Measurements from ENCODE around the gene RAI1. TPM values are rescaled to one million over a fixed set of nuclear protein-coding genes. Genes with fewer than 3 reads are reported as not detected.

The RAI1 gene
- total RNA-seq, 2 experiments from 2014 or later, result 17.1 to 49.4 TPM

GRCh38 chr17:17680477-17681186 lies 626 bp upstream of the RAI1 start:
- POLR2A ChIA-PET, result interaction anchor here (0.8 to 1.3 kb wide), 3 partner anchors 8 to 74 kb away, joined by 3 to 4 read pairs (median 3); no protein-coding TSS in a partner anchor
- no peak overlapping the region for H3K27ac ChIP-seq (ENCODE audit: low read depth, low read length, poor library complexity, severe bottlenecking)
- H2AFZ ChIP-seq (ENCODE audit: low read length), result peak overlapping the region; percentile 66; the same call in 1 of the 2 replicates
- intact Hi-C loops (cut with micrococcal nuclease; ENCODE audit: unreplicated experiment), result loop anchor here (1.0 to 2.0 kb wide), 4 partner anchors 104 to 352 kb away; no protein-coding TSS in a partner anchor
- no TSS peak for BruUV-seq (replicated peaks)
- H3K4me3 ChIP-seq (ENCODE audit: low read depth, low read length, poor library complexity, severe bottlenecking), result peak overlapping the region; percentile 92
- no peaks in the 10 kb centered on the region for H3K9me2 ChIP-seq (ENCODE audit: insufficient read depth, low read length)
- H3K36me3 ChIP-seq (ENCODE audit: insufficient read depth, low read length), result peaks cover 16% of the 10 kb centered on the region; the same call in 1 of the 2 replicates
- H3K9me3 ChIP-seq (ENCODE audit: low read length), result no peaks in the 10 kb centered on the region
- H4K20me1 ChIP-seq (ENCODE audit: insufficient read depth, low read length), result no peaks in the 10 kb centered on the region; the same call in 1 of the 2 replicates
- CTCF ChIA-PET (ENCODE audit: unreplicated experiment), result no interaction called here
- no peak for TF ChIP-seq EZH2phosphoT487 (IDR thresholded peaks at IDR 0.05; ENCODE audit: borderline replicate concordance, low read depth, low read length)
- TF ChIP-seq CTCF (conservative IDR thresholded peaks at IDR 0.05; ENCODE audit: low read length), result no peak; the same call in 1 of the 2 replicates
- peaks cover 53% of the 10 kb centered on the region for H3K4me1 ChIP-seq (ENCODE audit: insufficient read depth, low read length, poor library complexity, severe bottlenecking)
- H3K4me2 ChIP-seq (ENCODE audit: low read length), result peak overlapping the region; percentile 61
- DNase-seq (ENCODE audit: low spot score), result no peak
- peaks cover 38% of the 10 kb centered on the region for H3K79me2 ChIP-seq (ENCODE audit: insufficient read depth, low read depth, low read length)

GRCh38 chr17:17681744-17682292 lies 560 bp downstream of the RAI1 start:
- H3K4me1 ChIP-seq (ENCODE audit: insufficient read depth, low read length, poor library complexity, severe bottlenecking), result peaks cover 52% of the 10 kb centered on the region
- H3K9me3 ChIP-seq (ENCODE audit: low read length), result no peaks in the 10 kb centered on the region
- peaks cover 46% of the 10 kb centered on the region for H3K79me2 ChIP-seq (ENCODE audit: insufficient read depth, low read depth, low read length)
- ChIA-PET CTCF (ENCODE audit: unreplicated experiment) (interaction anchor here (1.1 kb wide), 1 partner anchor 76 kb away, joined by 3 read pairs; no protein-coding TSS in a partner anchor), POLR2A (interaction anchor here (0.6 to 3.2 kb wide), 5 partner anchors 11 to 396 kb away, joined by 3 to 20 read pairs (median 3); no protein-coding TSS in a partner anchor)
- TF ChIP-seq CTCF (conservative IDR thresholded peaks at IDR 0.05; ENCODE audit: low read length) (peak; percentile 42; the same call in 1 of the 2 replicates), EZH2phosphoT487 (IDR thresholded peaks at IDR 0.05; ENCODE audit: borderline replicate concordance, low read depth, low read length) (no peak)
- H3K36me3 ChIP-seq (ENCODE audit: insufficient read depth, low read length), result peaks cover 16% of the 10 kb centered on the region; the same call in 1 of the 2 replicates
- H2AFZ ChIP-seq (ENCODE audit: low read length), result peak overlapping the region; percentile 50; the same call in 1 of the 2 replicates
- H3K9me2 ChIP-seq (ENCODE audit: insufficient read depth, low read length), result no peaks in the 10 kb centered on the region
- H4K20me1 ChIP-seq (ENCODE audit: insufficient read depth, low read length), result no peaks in the 10 kb centered on the region; the same call in 1 of the 2 replicates
- peak overlapping the region; percentile 89 for H3K4me2 ChIP-seq (ENCODE audit: low read length)
- peak overlapping the region; percentile 76 for H3K27ac ChIP-seq (ENCODE audit: low read depth, low read length, poor library complexity, severe bottlenecking)
- no TSS peak for BruUV-seq (replicated peaks)
- intact Hi-C loops (cut with micrococcal nuclease; ENCODE audit: unreplicated experiment), result loop anchor here (1.0 to 2.0 kb wide), 6 partner anchors 70 to 351 kb away; no protein-coding TSS in a partner anchor
- peak; percentile 71 for DNase-seq (ENCODE audit: low spot score)
- peak overlapping the region; percentile 92 for H3K4me3 ChIP-seq (ENCODE audit: low read depth, low read length, poor library complexity, severe bottlenecking)

Data from OCI-LY7 (cell line).